Middle frontal gyrus (tissue), 1 donor: ENCODE results near the gene NSUN2.
A peak's percentile ranks its signal among the peaks of the same experiment; 100 is the strongest.
"Not testable (repeated sequence)": the region's sequence is repeated elsewhere in the genome, so short reads cannot be mapped to it uniquely, and the experiment has no call there.

Experiments
- DNase-seq: peaks from one replicate; pipeline ENCODE4 v3.0.0-alpha.2; 2015; ENCODE audit warnings: low spot score; ENCODE audit errors: extremely low spot score

NSUN2 gene

GRCh38 chr5:6632888-6633468 lies at the start of gene NSUN2, which contains the start of gene SRD5A1:
Gene NSUN2, minus strand, starts transcription at chr5:6633044. Its CDS starts 65 bp downstream, at chr5:6632979.
Gene SRD5A1, plus strand, starts transcription at chr5:6633440. Its CDS starts 137 bp downstream, at chr5:6633577.
- peak; percentile 82 for DNase-seq

- no peak for DNase-seq
Measured at GRCh38 chr5:6682239-6682638, 49.4 kb upstream of the NSUN2 start.

- DNase-seq, result no peak
Measured at GRCh38 chr5:6681682-6682081, 48.8 kb upstream of the NSUN2 start.

- DNase-seq, result no peak
Measured at GRCh38 chr5:6680922-6681321, 48.1 kb upstream of the NSUN2 start.

- no peak for DNase-seq
Measured at GRCh38 chr5:6678385-6678784, 45.5 kb upstream of the NSUN2 start.

- no peak for DNase-seq
Measured at GRCh38 chr5:6676702-6677101, 43.9 kb upstream of the NSUN2 start.

- no peak for DNase-seq
Measured at GRCh38 chr5:6675784-6676491, 43.1 kb upstream of the NSUN2 start.

GRCh38 chr5:6674886-6675285 lies 42.0 kb upstream of the NSUN2 start:
- DNase-seq, result no peak

- no peak for DNase-seq
Measured at GRCh38 chr5:6674421-6674820, 41.6 kb upstream of the NSUN2 start.

- no peak for DNase-seq
Measured at GRCh38 chr5:6673963-6674362, 41.1 kb upstream of the NSUN2 start.

GRCh38 chr5:6673031-6673430 lies 40.2 kb upstream of the NSUN2 start:
- DNase-seq, result no peak

- not testable (repeated sequence) for DNase-seq
Measured at GRCh38 chr5:6668717-6669116, 35.9 kb upstream of the NSUN2 start.

- DNase-seq, result no peak
Measured at GRCh38 chr5:6667648-6668047, 34.8 kb upstream of the NSUN2 start.

GRCh38 chr5:6666762-6667161 lies 33.9 kb upstream of the NSUN2 start:
- no peak for DNase-seq

GRCh38 chr5:6660688-6661087 lies 27.8 kb upstream of the NSUN2 start:
- no peak for DNase-seq

- DNase-seq, result no peak
Measured at GRCh38 chr5:6659941-6660684, 27.3 kb upstream of the NSUN2 start.

- no peak for DNase-seq
Measured at GRCh38 chr5:6656680-6657079, 23.8 kb upstream of the NSUN2 start.

- DNase-seq, result no peak
Measured at GRCh38 chr5:6655432-6655831, 22.6 kb upstream of the NSUN2 start.

GRCh38 chr5:6652025-6652424 lies 19.2 kb upstream of the NSUN2 start:
- DNase-seq, result no peak

GRCh38 chr5:6649681-6650080 lies 16.8 kb upstream of the NSUN2 start:
- DNase-seq, result no peak

- no peak for DNase-seq
Measured at GRCh38 chr5:6649186-6649585, 16.3 kb upstream of the NSUN2 start.

GRCh38 chr5:6645571-6646362 lies 12.9 kb upstream of the NSUN2 start:
- DNase-seq, result not testable (repeated sequence)
